ENCODE data around the gene CFAP300. TPM values are rescaled to one million over a fixed set of nuclear protein-coding genes. Genes with fewer than 3 reads are reported as not detected.

CFAP300 gene
- total RNA-seq, 1 experiment from 2014 or later = 1.7 TPM

GRCh38 chr11:102114032-102114431 lies 66.8 kb downstream of the CFAP300 start:
- Histone ChIP-seq H3K4ac (ENCODE audit: low read depth, low read length) (no peak overlapping the region), H2BK5ac (ENCODE audit: insufficient read length, low read length) (no peak overlapping the region), H3K18ac (ENCODE audit: insufficient read length, low read depth, low read length) (no peak overlapping the region), H2AFZ (ENCODE audit: low read length) (no peak overlapping the region), H4K91ac (ENCODE audit: insufficient read length, low read depth, low read length) (no peak overlapping the region), H3K4me1 (ENCODE audit: insufficient read depth, low read length) (peaks cover 7% of the 10 kb centered on the region), H4K20me1 (ENCODE audit: control insufficient read depth, insufficient read depth, insufficient read length) (no peaks in the 10 kb centered on the region), H3K14ac (ENCODE audit: insufficient read depth, low read length) (no peak overlapping the region), H2BK20ac (ENCODE audit: low read depth, low read length, poor library complexity, severe bottlenecking) (no peak overlapping the region), H3K56ac (ENCODE audit: insufficient read length, low read depth, low read length) (no peak overlapping the region), H2BK120ac (ENCODE audit: low read depth, low read length, poor library complexity, severe bottlenecking) (no peak overlapping the region), H3T11ph (ENCODE audit: low read length) (no peak overlapping the region), H3K23ac (ENCODE audit: insufficient read length, low read depth, low read length) (no peak overlapping the region), H2BK15ac (ENCODE audit: low read depth, low read length) (no peak overlapping the region), H3K4me2 (ENCODE audit: insufficient read depth, insufficient read length, low read length) (no peak overlapping the region), H3K9me3 (ENCODE audit: control insufficient read depth, low read depth, low read length) (no peaks in the 10 kb centered on the region), H2BK12ac (ENCODE audit: insufficient read length, low read depth, low read length) (no peak overlapping the region), H3K79me1 (ENCODE audit: insufficient read depth, low read depth, low read length, poor library complexity, severe bottlenecking) (no peaks in the 10 kb centered on the region), H3K23me2 (ENCODE audit: insufficient read length, low read depth, low read length, poor library complexity, severe bottlenecking) (peaks cover 12% of the 10 kb centered on the region), H3K27me3 (ENCODE audit: insufficient read depth, low read length) (no peaks in the 10 kb centered on the region), H4K8ac (replicated peaks; ENCODE audit: insufficient read length, low read depth, low read length) (no peak overlapping the region), H4K5ac (ENCODE audit: insufficient read length, low read depth, low read length) (no peak overlapping the region), H3K79me2 (ENCODE audit: insufficient read depth, low read length) (peaks cover 13% of the 10 kb centered on the region; the same call in 1 of the 2 replicates), H3K27ac (ENCODE audit: insufficient read length, low read depth, low read length) (no peak overlapping the region), H2AK5ac (ENCODE audit: insufficient read length, low read length) (no peak overlapping the region), H3K9ac (ENCODE audit: extremely low read depth, insufficient read length, low read length) (no peak overlapping the region)
- TF ChIP-seq CTCF (conservative IDR thresholded peaks at IDR 0.05) = 0 out of 3 replicates have a peak, but pooled peaks have one; percentile 8
- H3K4me1 Mint-ChIP-seq = peaks cover 62 to 64% of the 10 kb centered on the region in 2 experiments
- peak overlapping the region; percentile 26 to 64; a peak in 4 of 5 replicates for H3K4me3 Mint-ChIP-seq
- H3K9me3 Mint-ChIP-seq = no peaks in the 10 kb centered on the region
- no peak for DNase-seq
- peak overlapping the region in 2 of 3 experiments; percentile 4 to 37; a peak in 2 of 7 replicates for H3K27ac Mint-ChIP-seq
- H3K27me3 Mint-ChIP-seq (ENCODE audit: low read depth) = no peaks in the 10 kb centered on the region; the same call in 1 of the 2 replicates
- H3K36me3 Mint-ChIP-seq (ENCODE audit: insufficient read depth in 1 of 3, low read depth in 3 of 3) = peaks cover 2 to 21% (median 15%) of the 10 kb centered on the region in 3 experiments; a peak in 5 of 7 replicates
- no CpG with 5 or more reads among the region's 4 CpGs for WGBS (ENCODE audit: extremely low coverage, insufficient read length, low lambda C conversion rate)
